HEK293 (cell line): ENCODE results near the gene SHROOM3.

Experiments used
- CTCF ChIA-PET: fragments of 350-600 bp; formaldehyde crosslinking; extraction: SDS; loops from one replicate; lab custom pipeline; 2021; ENCODE audit warnings: antibody characterized with exemption; lab: Yijun Ruan, JAX
- POLR2A ChIA-PET: fragments of 300-600 bp; formaldehyde crosslinking; extraction: SDS; loops from one replicate; lab custom pipeline; 2020; ENCODE audit warnings: antibody characterized with exemption, inconsistent platforms; lab: Yijun Ruan, JAX
- H3K27ac ChIP-seq: fragments of 200-500 bp; sonication (Bioruptor generic); 2 replicates; pipeline ENCODE4 v1.5.1; 2014; ENCODE audit warnings: low read depth, low read length, control low read depth, inconsistent platforms; ENCODE audit errors: extremely low read depth
- H3K36me3 ChIP-seq, 2 experiments: fragments of 200-500 bp in 1 of 2; sonication (Bioruptor generic) in 1 of 2; 1 replicate in 1 of 2; 2 replicates in 1 of 2; pipeline ENCODE4 v1.5.1; 2014 to 2017; ENCODE audit warnings: inconsistent platforms in 2 of 2, low read length in 2 of 2; ENCODE audit not compliant: control insufficient read depth in 2 of 2, insufficient read depth in 1 of 2
- H3K4me1 ChIP-seq: fragments of 200-500 bp; sonication (Bioruptor generic); 2 replicates; pipeline ENCODE4 v1.5.1; 2014; ENCODE audit warnings: mild to moderate bottlenecking, low read length, inconsistent platforms; ENCODE audit not compliant: control insufficient read depth, insufficient read depth
- H3K4me3 ChIP-seq: 2 replicates; pipeline ENCODE4 v1.5.1; 2011; ENCODE audit warnings: low read depth, mild to moderate bottlenecking, control low read depth, low read length, moderate library complexity
- H3K9me3 ChIP-seq: fragments of 200-500 bp; sonication (Bioruptor generic); 2 replicates; pipeline ENCODE4 v1.5.1; 2014; ENCODE audit warnings: low read depth, low read length, inconsistent platforms; ENCODE audit not compliant: control insufficient read depth, insufficient read depth
- GLIS1 ChIP-seq: fragments of 450-650 bp; formaldehyde crosslinking; IDR thresholded peaks from 2 replicates; pipeline ENCODE4 v1.5.1; 2016; ENCODE audit warnings: missing biosample characterization, missing genetic modification characterization
- HOXC10 ChIP-seq: sonication (generic); formaldehyde crosslinking; IDR thresholded peaks from 2 replicates; pipeline ENCODE4 v1.8.1; 2023; ENCODE audit warnings: mild to moderate bottlenecking, missing genetic modification reagents
- KLF8 ChIP-seq: fragments of 450-650 bp; formaldehyde crosslinking; IDR thresholded peaks from 2 replicates; pipeline ENCODE4 v1.5.1; 2016; ENCODE audit warnings: missing biosample characterization, missing genetic modification characterization
- PRDM1 ChIP-seq: fragments of 450-650 bp; formaldehyde crosslinking; IDR thresholded peaks from 2 replicates; pipeline ENCODE4; 2016; ENCODE audit warnings: missing biosample characterization, missing genetic modification characterization
- SP7 ChIP-seq: fragments of 450-650 bp; formaldehyde crosslinking; IDR thresholded peaks from 2 replicates; pipeline ENCODE4 v1.5.1; 2016; ENCODE audit warnings: missing biosample characterization, missing genetic modification characterization
- ZBTB1 ChIP-seq: fragments of 450-650 bp; formaldehyde crosslinking; IDR thresholded peaks from 2 replicates; pipeline ENCODE4 v1.5.1; 2016; ENCODE audit warnings: missing biosample characterization, missing genetic modification characterization
- ZBTB17 ChIP-seq: fragments of 450-650 bp; formaldehyde crosslinking; IDR thresholded peaks from 2 replicates; pipeline ENCODE4 v1.5.1; 2016; ENCODE audit warnings: missing biosample characterization, missing genetic modification characterization
- ZBTB20 ChIP-seq: fragments of 450-650 bp; formaldehyde crosslinking; IDR thresholded peaks from 2 replicates; pipeline ENCODE4 v1.5.1; 2016; ENCODE audit warnings: missing biosample characterization, missing genetic modification characterization
- ZBTB21 ChIP-seq: fragments of 450-650 bp; formaldehyde crosslinking; IDR thresholded peaks from 2 replicates; pipeline ENCODE4 v1.5.1; 2017; ENCODE audit warnings: missing biosample characterization, missing genetic modification characterization
- ZFP69B ChIP-seq: fragments of 450-650 bp; formaldehyde crosslinking; IDR thresholded peaks from 2 replicates; pipeline ENCODE4 v1.5.1; 2016; ENCODE audit warnings: missing biosample characterization, missing genetic modification characterization
- ZNF10 ChIP-seq: fragments of 450-650 bp; formaldehyde crosslinking; IDR thresholded peaks from 2 replicates; pipeline ENCODE4 v1.5.1; 2017; ENCODE audit warnings: missing biosample characterization, missing genetic modification characterization
- ZNF121 ChIP-seq: fragments of 450-650 bp; formaldehyde crosslinking; IDR thresholded peaks from 2 replicates; pipeline ENCODE4 v1.5.1; 2016; ENCODE audit warnings: missing biosample characterization, missing genetic modification characterization
- ZNF174 ChIP-seq: fragments of 450-650 bp; formaldehyde crosslinking; IDR thresholded peaks from 2 replicates; pipeline ENCODE4 v1.5.0; 2017; ENCODE audit warnings: missing biosample characterization, mild to moderate bottlenecking, missing genetic modification characterization
- ZNF239 ChIP-seq: fragments of 450-650 bp; formaldehyde crosslinking; IDR thresholded peaks from 2 replicates; pipeline ENCODE4 v1.5.1; 2016; ENCODE audit warnings: missing biosample characterization, missing genetic modification characterization
- ZNF324 ChIP-seq: fragments of 450-650 bp; formaldehyde crosslinking; IDR thresholded peaks from 2 replicates; pipeline ENCODE4 v1.5.1; 2016; ENCODE audit warnings: missing biosample characterization, missing genetic modification characterization
- ZNF366 ChIP-seq: fragments of 450-650 bp; formaldehyde crosslinking; conservative IDR thresholded peaks from 2 replicates; pipeline ENCODE4 v1.5.1; 2016; ENCODE audit warnings: missing biosample characterization, missing genetic modification characterization
- ZNF394 ChIP-seq: fragments of 450-650 bp; formaldehyde crosslinking; IDR thresholded peaks from 2 replicates; pipeline ENCODE4 v1.5.1; 2016; ENCODE audit warnings: missing biosample characterization, missing genetic modification characterization, mild to moderate bottlenecking, moderate library complexity, borderline replicate concordance
- ZNF558 ChIP-seq: fragments of 450-650 bp; formaldehyde crosslinking; IDR thresholded peaks from 2 replicates; pipeline ENCODE4 v1.5.1; 2016; ENCODE audit warnings: missing biosample characterization, missing genetic modification characterization
- ZNF629 ChIP-seq: fragments of 450-650 bp; formaldehyde crosslinking; IDR thresholded peaks from 2 replicates; pipeline ENCODE4 v1.5.1; 2017; ENCODE audit warnings: missing biosample characterization, missing genetic modification characterization
- ZNF792 ChIP-seq: fragments of 450-650 bp; formaldehyde crosslinking; IDR thresholded peaks from 2 replicates; pipeline ENCODE4 v1.5.1; 2016; ENCODE audit warnings: missing biosample characterization, missing genetic modification characterization
- ZXDB ChIP-seq: fragments of 450-650 bp; formaldehyde crosslinking; IDR thresholded peaks from 2 replicates; pipeline ENCODE4 v1.5.1; 2016; ENCODE audit warnings: missing biosample characterization, missing genetic modification characterization
- TF ChIP-seq, protein P1 (sequence below): fragments of 450-650 bp; formaldehyde crosslinking; IDR thresholded peaks from 2 replicates; pipeline ENCODE4 v1.5.1; 2016; ENCODE audit warnings: missing biosample characterization, missing genetic modification characterization
- TF ChIP-seq, protein P2 (sequence below): fragments of 450-650 bp; formaldehyde crosslinking; IDR thresholded peaks from 2 replicates; pipeline ENCODE4 v1.5.1; 2016; ENCODE audit warnings: missing biosample characterization, missing genetic modification characterization
- TF ChIP-seq, protein P3 (sequence below): fragments of 450-650 bp; formaldehyde crosslinking; IDR thresholded peaks from 2 replicates; pipeline ENCODE4 v1.5.1; 2016; ENCODE audit warnings: missing biosample characterization, missing genetic modification characterization, low read depth
- TF ChIP-seq, protein P4 (sequence below): fragments of 450-650 bp; formaldehyde crosslinking; IDR thresholded peaks from 2 replicates; pipeline ENCODE4 v1.5.1; 2016; ENCODE audit warnings: missing biosample characterization, missing genetic modification characterization, borderline replicate concordance
- TF ChIP-seq, protein P5 (sequence below): fragments of 450-650 bp; formaldehyde crosslinking; IDR thresholded peaks from 2 replicates; pipeline ENCODE4 v1.5.1; 2017; ENCODE audit warnings: missing biosample characterization, missing genetic modification characterization
- TF ChIP-seq, protein P6 (sequence below): fragments of 450-650 bp; IDR thresholded peaks from 2 replicates; pipeline ENCODE4 v1.5.1; 2018; ENCODE audit warnings: missing biosample characterization, mild to moderate bottlenecking, missing genetic modification characterization

Gene SHROOM3

DNA sequence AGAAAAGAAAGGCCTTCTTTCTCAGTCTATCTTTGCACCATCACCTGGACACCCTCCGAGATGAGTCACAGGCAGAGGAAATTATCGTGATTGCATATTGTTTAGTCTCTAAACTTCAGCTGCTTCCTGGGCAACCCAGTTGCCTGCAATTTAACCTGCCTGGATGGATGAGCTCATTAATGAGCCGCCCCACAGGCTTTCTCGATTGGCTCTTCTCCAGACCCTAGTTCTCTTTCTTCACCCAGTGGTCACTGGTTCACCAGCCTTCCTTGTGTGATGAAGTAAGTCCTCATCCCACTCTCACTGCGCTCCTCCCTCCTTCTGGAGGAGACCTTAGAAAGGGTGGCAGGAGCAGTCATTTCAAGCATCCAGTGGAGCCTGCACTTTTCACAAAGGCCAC, 368.5 kb downstream of the SHROOM3 start:
- H3K4me3 ChIP-seq = no peak overlapping the region
- no peaks in the 10 kb centered on the region for H3K36me3 ChIP-seq
- H3K4me1 ChIP-seq = peaks cover 4% of the 10 kb centered on the region; the same call in 1 of the 2 replicates
- H3K27ac ChIP-seq = no peak overlapping the region
- ChIA-PET POLR2A (no interaction called here), CTCF (interaction anchor here (0.6 kb wide), 1 partner anchor 55 kb away, joined by 3 read pairs; no protein-coding TSS in a partner anchor)
- no peaks in the 10 kb centered on the region; the same call in 1 of the 2 replicates for H3K9me3 ChIP-seq
- TF ChIP-seq ZBTB17 (tag by site-specific recombination) (peak; percentile 62), ZBTB1 (tag by site-specific recombination) (no peak), ZBTB21 (tag by site-specific recombination) (0 out of 2 replicates have a peak, but pooled peaks have one; percentile 49), GLIS1 (tag by site-specific recombination) (peak; percentile 63; the same call in 1 of the 2 replicates), ZNF366 (tag by site-specific recombination) (peak; percentile 73), PRDM1 (tag by site-specific recombination) (peak; percentile 63; the same call in 1 of the 2 replicates), ZNF558 (tag by site-specific recombination) (peak; percentile 37; the same call in 1 of the 2 replicates), ZNF121 (no peak), ZXDB (tag by site-specific recombination) (peak; percentile 58), HOXC10 (CRISPR knock-in tag) (no peak), KLF8 (tag by site-specific recombination) (no peak), ZNF324 (tag by site-specific recombination) (no peak), ZFP69B (tag by site-specific recombination) (0 out of 2 replicates have a peak, but pooled peaks have one; percentile 31), ZNF174 (no peak), ZNF10 (tag by site-specific recombination) (peak; percentile 65), ZNF394 (tag by site-specific recombination) (peak; percentile 55; the same call in 1 of the 2 replicates), ZNF239 (tag by site-specific recombination) (no peak), ZNF629 (peak; percentile 80), SP7 (tag by site-specific recombination) (peak; percentile 81), ZNF792 (tag by site-specific recombination) (no peak), ZBTB20 (tag by site-specific recombination) (peak; percentile 34; the same call in 1 of the 2 replicates)
- TF ChIP-seq, protein P1, sequence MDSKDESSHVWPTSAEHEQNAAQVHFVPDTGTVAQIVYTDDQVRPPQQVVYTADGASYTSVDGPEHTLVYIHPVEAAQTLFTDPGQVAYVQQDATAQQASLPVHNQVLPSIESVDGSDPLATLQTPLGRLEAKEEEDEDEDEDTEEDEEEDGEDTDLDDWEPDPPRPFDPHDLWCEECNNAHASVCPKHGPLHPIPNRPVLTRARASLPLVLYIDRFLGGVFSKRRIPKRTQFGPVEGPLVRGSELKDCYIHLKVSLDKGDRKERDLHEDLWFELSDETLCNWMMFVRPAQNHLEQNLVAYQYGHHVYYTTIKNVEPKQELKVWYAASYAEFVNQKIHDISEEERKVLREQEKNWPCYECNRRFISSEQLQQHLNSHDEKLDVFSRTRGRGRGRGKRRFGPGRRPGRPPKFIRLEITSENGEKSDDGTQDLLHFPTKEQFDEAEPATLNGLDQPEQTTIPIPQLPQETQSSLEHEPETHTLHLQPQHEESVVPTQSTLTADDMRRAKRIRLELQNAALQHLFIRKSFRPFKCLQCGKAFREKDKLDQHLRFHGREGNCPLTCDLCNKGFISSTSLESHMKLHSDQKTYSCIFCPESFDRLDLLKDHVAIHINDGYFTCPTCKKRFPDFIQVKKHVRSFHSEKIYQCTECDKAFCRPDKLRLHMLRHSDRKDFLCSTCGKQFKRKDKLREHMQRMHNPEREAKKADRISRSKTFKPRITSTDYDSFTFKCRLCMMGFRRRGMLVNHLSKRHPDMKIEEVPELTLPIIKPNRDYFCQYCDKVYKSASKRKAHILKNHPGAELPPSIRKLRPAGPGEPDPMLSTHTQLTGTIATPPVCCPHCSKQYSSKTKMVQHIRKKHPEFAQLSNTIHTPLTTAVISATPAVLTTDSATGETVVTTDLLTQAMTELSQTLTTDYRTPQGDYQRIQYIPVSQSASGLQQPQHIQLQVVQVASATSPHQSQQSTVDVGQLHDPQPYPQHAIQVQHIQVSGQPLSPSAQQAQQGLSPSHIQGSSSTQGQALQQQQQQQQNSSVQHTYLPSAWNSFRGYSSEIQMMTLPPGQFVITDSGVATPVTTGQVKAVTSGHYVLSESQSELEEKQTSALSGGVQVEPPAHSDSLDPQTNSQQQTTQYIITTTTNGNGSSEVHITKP (tag by site-specific recombination) = peak; percentile 82
- TF ChIP-seq, protein P2, sequence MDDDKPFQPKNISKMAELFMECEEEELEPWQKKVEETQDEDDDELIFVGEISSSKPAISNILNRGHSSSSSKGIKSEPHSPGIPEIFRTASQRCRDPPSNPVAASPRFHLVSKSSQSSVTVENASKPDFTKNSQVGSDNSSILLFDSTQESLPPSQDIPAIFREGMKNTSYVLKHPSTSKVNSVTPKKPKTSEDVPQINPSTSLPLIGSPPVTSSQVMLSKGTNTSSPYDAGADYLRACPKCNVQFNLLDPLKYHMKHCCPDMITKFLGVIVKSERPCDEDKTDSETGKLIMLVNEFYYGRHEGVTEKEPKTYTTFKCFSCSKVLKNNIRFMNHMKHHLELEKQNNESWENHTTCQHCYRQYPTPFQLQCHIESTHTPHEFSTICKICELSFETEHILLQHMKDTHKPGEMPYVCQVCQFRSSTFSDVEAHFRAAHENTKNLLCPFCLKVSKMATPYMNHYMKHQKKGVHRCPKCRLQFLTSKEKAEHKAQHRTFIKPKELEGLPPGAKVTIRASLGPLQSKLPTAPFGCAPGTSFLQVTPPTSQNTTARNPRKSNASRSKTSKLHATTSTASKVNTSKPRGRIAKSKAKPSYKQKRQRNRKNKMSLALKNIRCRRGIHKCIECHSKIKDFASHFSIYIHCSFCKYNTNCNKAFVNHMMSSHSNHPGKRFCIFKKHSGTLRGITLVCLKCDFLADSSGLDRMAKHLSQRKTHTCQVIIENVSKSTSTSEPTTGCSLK (tag by site-specific recombination) = no peak
- TF ChIP-seq, protein P3, sequence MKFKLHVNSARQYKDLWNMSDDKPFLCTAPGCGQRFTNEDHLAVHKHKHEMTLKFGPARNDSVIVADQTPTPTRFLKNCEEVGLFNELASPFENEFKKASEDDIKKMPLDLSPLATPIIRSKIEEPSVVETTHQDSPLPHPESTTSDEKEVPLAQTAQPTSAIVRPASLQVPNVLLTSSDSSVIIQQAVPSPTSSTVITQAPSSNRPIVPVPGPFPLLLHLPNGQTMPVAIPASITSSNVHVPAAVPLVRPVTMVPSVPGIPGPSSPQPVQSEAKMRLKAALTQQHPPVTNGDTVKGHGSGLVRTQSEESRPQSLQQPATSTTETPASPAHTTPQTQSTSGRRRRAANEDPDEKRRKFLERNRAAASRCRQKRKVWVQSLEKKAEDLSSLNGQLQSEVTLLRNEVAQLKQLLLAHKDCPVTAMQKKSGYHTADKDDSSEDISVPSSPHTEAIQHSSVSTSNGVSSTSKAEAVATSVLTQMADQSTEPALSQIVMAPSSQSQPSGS (tag by site-specific recombination) = peak; percentile 68; the same call in 1 of the 2 replicates
- TF ChIP-seq, protein P4, sequence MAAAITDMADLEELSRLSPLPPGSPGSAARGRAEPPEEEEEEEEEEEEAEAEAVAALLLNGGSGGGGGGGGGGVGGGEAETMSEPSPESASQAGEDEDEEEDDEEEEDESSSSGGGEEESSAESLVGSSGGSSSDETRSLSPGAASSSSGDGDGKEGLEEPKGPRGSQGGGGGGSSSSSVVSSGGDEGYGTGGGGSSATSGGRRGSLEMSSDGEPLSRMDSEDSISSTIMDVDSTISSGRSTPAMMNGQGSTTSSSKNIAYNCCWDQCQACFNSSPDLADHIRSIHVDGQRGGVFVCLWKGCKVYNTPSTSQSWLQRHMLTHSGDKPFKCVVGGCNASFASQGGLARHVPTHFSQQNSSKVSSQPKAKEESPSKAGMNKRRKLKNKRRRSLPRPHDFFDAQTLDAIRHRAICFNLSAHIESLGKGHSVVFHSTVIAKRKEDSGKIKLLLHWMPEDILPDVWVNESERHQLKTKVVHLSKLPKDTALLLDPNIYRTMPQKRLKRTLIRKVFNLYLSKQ (tag by site-specific recombination) = no peak
- TF ChIP-seq, protein P5, sequence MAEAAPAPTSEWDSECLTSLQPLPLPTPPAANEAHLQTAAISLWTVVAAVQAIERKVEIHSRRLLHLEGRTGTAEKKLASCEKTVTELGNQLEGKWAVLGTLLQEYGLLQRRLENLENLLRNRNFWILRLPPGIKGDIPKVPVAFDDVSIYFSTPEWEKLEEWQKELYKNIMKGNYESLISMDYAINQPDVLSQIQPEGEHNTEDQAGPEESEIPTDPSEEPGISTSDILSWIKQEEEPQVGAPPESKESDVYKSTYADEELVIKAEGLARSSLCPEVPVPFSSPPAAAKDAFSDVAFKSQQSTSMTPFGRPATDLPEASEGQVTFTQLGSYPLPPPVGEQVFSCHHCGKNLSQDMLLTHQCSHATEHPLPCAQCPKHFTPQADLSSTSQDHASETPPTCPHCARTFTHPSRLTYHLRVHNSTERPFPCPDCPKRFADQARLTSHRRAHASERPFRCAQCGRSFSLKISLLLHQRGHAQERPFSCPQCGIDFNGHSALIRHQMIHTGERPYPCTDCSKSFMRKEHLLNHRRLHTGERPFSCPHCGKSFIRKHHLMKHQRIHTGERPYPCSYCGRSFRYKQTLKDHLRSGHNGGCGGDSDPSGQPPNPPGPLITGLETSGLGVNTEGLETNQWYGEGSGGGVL (tag by site-specific recombination) = peak; percentile 38; the same call in 1 of the 2 replicates
- TF ChIP-seq, protein P6, sequence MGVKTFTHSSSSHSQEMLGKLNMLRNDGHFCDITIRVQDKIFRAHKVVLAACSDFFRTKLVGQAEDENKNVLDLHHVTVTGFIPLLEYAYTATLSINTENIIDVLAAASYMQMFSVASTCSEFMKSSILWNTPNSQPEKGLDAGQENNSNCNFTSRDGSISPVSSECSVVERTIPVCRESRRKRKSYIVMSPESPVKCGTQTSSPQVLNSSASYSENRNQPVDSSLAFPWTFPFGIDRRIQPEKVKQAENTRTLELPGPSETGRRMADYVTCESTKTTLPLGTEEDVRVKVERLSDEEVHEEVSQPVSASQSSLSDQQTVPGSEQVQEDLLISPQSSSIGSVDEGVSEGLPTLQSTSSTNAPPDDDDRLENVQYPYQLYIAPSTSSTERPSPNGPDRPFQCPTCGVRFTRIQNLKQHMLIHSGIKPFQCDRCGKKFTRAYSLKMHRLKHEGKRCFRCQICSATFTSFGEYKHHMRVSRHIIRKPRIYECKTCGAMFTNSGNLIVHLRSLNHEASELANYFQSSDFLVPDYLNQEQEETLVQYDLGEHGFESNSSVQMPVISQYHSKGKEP (tag by site-specific recombination) = peak; percentile 83
